ENCODE results near the gene TSSK3. TPM values are rescaled to one million over a fixed set of nuclear protein-coding genes. Genes with fewer than 3 reads are reported as not detected.
A peak's percentile ranks its signal among the peaks of the same experiment; 100 is the strongest.

Gene TSSK3
- total and polyA plus RNA-seq, 9 of the 15 experiments (the other 6 are each of a cell fraction or from before 2014, with no cell fraction given): 0.27 to 2.8 (median 1.9) TPM

- TF ChIP-seq ZC3H11A (IDR thresholded peaks at IDR 0.05; ENCODE audit: low read depth, low read length) (0 out of 2 replicates have a peak, but pooled peaks have one; percentile 26), GABPB2 (CRISPR knock-in tag; conservative IDR thresholded peaks at IDR 0.05) (no peak), MAZ (CRISPR knock-in tag; conservative IDR thresholded peaks at IDR 0.05 in 1 of 2, IDR thresholded peaks at IDR 0.05 in 1 of 2) (peak; percentile 12 to 92), MAFF (IDR thresholded peaks at IDR 0.05; ENCODE audit: low read length) (no peak), ZNF12 (CRISPR knock-in tag; IDR thresholded peaks at IDR 0.05) (no peak; the same call in 1 of the 2 replicates), STAT5B (CRISPR knock-in tag; IDR thresholded peaks at IDR 0.05) (no peak), TAF7 (tag; IDR thresholded peaks at IDR 0.05) (no peak), ZNF707 (CRISPR knock-in tag; conservative IDR thresholded peaks at IDR 0.05) (peak; percentile 57; the same call in 1 of the 2 replicates), ARID1B (IDR thresholded peaks at IDR 0.05) (no peak; the same call in none of the 2 replicates), ILF3 (IDR thresholded peaks at IDR 0.05; ENCODE audit: borderline replicate concordance) (no peak), NFRKB (IDR thresholded peaks at IDR 0.05; ENCODE audit: low read depth) (peak; percentile 68; the same call in 1 of the 2 replicates), ZNF354B (CRISPR knock-in tag; IDR thresholded peaks at IDR 0.05) (0 out of 2 replicates have a peak, but pooled peaks have one; percentile 62), ILK (tag; IDR thresholded peaks at IDR 0.05; ENCODE audit: borderline replicate concordance, low read depth) (no peak), ZNF311 (CRISPR knock-in tag; IDR thresholded peaks at IDR 0.05) (peak; percentile 70; the same call in 1 of the 2 replicates), TCF15 (CRISPR knock-in tag; IDR thresholded peaks at IDR 0.05) (peak; percentile 82; the same call in 1 of the 2 replicates), MAFG (tag; conservative IDR thresholded peaks at IDR 0.05) (0 out of 2 replicates have a peak, but pooled peaks have one; percentile 6), U2AF1 (optimal IDR thresholded peaks at IDR 0.05; ENCODE audit: low read depth, low read length) (no peak), ZNF133 (CRISPR knock-in tag; IDR thresholded peaks at IDR 0.05) (peak; percentile 73; the same call in 1 of the 2 replicates), STAT5A (IDR thresholded peaks at IDR 0.05; ENCODE audit: borderline replicate concordance, low read length) (no peak), ZNF134 (CRISPR knock-in tag; conservative IDR thresholded peaks at IDR 0.05) (0 out of 2 replicates have a peak, but pooled peaks have one; percentile 48), MYC (IDR thresholded peaks at IDR 0.05; ENCODE audit: low read depth, low read length) (peak; percentile 92), MYC (CRISPR knock-in tag; IDR thresholded peaks at IDR 0.05; ENCODE audit: borderline replicate concordance, low read depth) (peak; percentile 93), TRIM24 (IDR thresholded peaks at IDR 0.05) (peak; percentile 69 to 75)
- TF ChIP-seq, protein P1, sequence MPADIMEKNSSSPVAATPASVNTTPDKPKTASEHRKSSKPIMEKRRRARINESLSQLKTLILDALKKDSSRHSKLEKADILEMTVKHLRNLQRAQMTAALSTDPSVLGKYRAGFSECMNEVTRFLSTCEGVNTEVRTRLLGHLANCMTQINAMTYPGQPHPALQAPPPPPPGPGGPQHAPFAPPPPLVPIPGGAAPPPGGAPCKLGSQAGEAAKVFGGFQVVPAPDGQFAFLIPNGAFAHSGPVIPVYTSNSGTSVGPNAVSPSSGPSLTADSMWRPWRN (IDR thresholded peaks at IDR 0.05; ENCODE audit: low read depth): peak; percentile 43; the same call in 1 of the 2 replicates
- TF ChIP-seq, protein P2, sequence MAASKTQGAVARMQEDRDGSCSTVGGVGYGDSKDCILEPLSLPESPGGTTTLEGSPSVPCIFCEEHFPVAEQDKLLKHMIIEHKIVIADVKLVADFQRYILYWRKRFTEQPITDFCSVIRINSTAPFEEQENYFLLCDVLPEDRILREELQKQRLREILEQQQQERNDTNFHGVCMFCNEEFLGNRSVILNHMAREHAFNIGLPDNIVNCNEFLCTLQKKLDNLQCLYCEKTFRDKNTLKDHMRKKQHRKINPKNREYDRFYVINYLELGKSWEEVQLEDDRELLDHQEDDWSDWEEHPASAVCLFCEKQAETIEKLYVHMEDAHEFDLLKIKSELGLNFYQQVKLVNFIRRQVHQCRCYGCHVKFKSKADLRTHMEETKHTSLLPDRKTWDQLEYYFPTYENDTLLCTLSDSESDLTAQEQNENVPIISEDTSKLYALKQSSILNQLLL (CRISPR knock-in tag; IDR thresholded peaks at IDR 0.05; ENCODE audit: borderline replicate concordance): no peak
- TF ChIP-seq, protein P3, sequence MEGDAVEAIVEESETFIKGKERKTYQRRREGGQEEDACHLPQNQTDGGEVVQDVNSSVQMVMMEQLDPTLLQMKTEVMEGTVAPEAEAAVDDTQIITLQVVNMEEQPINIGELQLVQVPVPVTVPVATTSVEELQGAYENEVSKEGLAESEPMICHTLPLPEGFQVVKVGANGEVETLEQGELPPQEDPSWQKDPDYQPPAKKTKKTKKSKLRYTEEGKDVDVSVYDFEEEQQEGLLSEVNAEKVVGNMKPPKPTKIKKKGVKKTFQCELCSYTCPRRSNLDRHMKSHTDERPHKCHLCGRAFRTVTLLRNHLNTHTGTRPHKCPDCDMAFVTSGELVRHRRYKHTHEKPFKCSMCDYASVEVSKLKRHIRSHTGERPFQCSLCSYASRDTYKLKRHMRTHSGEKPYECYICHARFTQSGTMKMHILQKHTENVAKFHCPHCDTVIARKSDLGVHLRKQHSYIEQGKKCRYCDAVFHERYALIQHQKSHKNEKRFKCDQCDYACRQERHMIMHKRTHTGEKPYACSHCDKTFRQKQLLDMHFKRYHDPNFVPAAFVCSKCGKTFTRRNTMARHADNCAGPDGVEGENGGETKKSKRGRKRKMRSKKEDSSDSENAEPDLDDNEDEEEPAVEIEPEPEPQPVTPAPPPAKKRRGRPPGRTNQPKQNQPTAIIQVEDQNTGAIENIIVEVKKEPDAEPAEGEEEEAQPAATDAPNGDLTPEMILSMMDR (IDR thresholded peaks at IDR 0.05 in 2 of 3, conservative IDR thresholded peaks at IDR 0.05 in 1 of 3; ENCODE audit: insufficient read depth in 2 of 3, low read depth in 1 of 3, low read length in 3 of 3): peak; percentile 34 to 47 (median 41); a peak in 4 of 6 replicates
Measured at GRCh38 chr1:32350785-32351398, 11.4 kb upstream of the TSSK3 start (continued).
